Lower leg skin (tissue), 3 donors: ENCODE measurements around the gene CCDC188.

ENCODE experiments used
- POLR2A ChIP-seq, 2 donors: fragments of 450-650 bp; IDR thresholded peaks; one replicate each; pipeline ENCODE4 v1.6.1; 2016 to 2017; ENCODE audit warnings: antibody characterized with exemption in 2 of 2, mild to moderate bottlenecking in 1 of 2, moderate library complexity in 1 of 2
- TF ChIP-seq, protein P1 (sequence below), 3 donors: fragments of 450-650 bp; IDR thresholded peaks; one replicate each; pipeline ENCODE4 v1.5.1; 2016; ENCODE audit warnings: antibody characterized with exemption in 3 of 3, mild to moderate bottlenecking in 3 of 3, moderate library complexity in 2 of 3

GRCh38 chr22:20145206-20145831, 5.5 kb downstream of the CCDC188 start:
- TF ChIP-seq, protein P1, sequence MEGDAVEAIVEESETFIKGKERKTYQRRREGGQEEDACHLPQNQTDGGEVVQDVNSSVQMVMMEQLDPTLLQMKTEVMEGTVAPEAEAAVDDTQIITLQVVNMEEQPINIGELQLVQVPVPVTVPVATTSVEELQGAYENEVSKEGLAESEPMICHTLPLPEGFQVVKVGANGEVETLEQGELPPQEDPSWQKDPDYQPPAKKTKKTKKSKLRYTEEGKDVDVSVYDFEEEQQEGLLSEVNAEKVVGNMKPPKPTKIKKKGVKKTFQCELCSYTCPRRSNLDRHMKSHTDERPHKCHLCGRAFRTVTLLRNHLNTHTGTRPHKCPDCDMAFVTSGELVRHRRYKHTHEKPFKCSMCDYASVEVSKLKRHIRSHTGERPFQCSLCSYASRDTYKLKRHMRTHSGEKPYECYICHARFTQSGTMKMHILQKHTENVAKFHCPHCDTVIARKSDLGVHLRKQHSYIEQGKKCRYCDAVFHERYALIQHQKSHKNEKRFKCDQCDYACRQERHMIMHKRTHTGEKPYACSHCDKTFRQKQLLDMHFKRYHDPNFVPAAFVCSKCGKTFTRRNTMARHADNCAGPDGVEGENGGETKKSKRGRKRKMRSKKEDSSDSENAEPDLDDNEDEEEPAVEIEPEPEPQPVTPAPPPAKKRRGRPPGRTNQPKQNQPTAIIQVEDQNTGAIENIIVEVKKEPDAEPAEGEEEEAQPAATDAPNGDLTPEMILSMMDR (IDR thresholded peaks at IDR 0.05): no peak
- no peak for TF ChIP-seq POLR2A (IDR thresholded peaks at IDR 0.05)
